H1 (cell line): ENCODE data around the gene CEACAM5. TPM values are rescaled to one million over a fixed set of nuclear protein-coding genes. Genes with fewer than 3 reads are reported as not detected.

Source experiments
- CTCF ChIA-PET: fragments of 300-600 bp; sonication (Branson Sonifier 250); formaldehyde crosslinking; loops from one replicate; lab custom pipeline; 2021; ENCODE audit not compliant: partially characterized antibody; lab: Charles Lee
- POLR2A ChIA-PET: fragments of 300-600 bp; sonication (Branson Sonifier 250); formaldehyde crosslinking; loops from one replicate; lab custom pipeline; 2021; ENCODE audit warnings: inconsistent platforms; ENCODE audit not compliant: partially characterized antibody; lab: Charles Lee
- DNase-seq, 2 experiments: peaks; one replicate each; pipeline versions ENCODE4 v3.0.0 to v3.0.0-alpha.2; 2010 to 2022; ENCODE audit warnings: low spot score in 2 of 2, low read depth in 1 of 2, mixed read lengths in 1 of 2
- FAIRE-seq: peaks from 2 replicates; lab custom pipeline; 2011; peaks lifted over from hg19 to GRCh38; lab: Jason Lieb, UNC
- H2AFZ ChIP-seq: 2 replicates; pipeline ENCODE4 v1.8.1; 2012; ENCODE audit warnings: low read length, inconsistent platforms
- H2AK5ac ChIP-seq: 2 replicates; pipeline ENCODE4 v1.6.1; 2013; ENCODE audit warnings: low read depth, low read length
- H2BK120ac ChIP-seq: replicated peaks from 2 replicates; pipeline ENCODE3; 2013; ENCODE audit warnings: low read depth, low read length, inconsistent platforms
- H2BK12ac ChIP-seq: 2 replicates; pipeline ENCODE4 v1.6.1; 2013; ENCODE audit warnings: low read depth, low read length
- H2BK15ac ChIP-seq: 2 replicates; pipeline ENCODE4 v1.6.1; 2013; ENCODE audit warnings: low read length
- H2BK20ac ChIP-seq: 2 replicates; pipeline ENCODE4 v1.6.1; 2013; ENCODE audit warnings: low read length
- H2BK5ac ChIP-seq: 2 replicates; pipeline ENCODE4 v1.6.1; 2013; ENCODE audit warnings: low read depth, low read length
- H3K14ac ChIP-seq: 2 replicates; pipeline ENCODE4 v1.6.1; 2013; ENCODE audit warnings: inconsistent platforms; ENCODE audit not compliant: insufficient read length
- H3K18ac ChIP-seq: 2 replicates; pipeline ENCODE4 v1.6.1; 2013; ENCODE audit warnings: low read length; ENCODE audit errors: extremely low read depth
- H3K23ac ChIP-seq: 2 replicates; pipeline ENCODE4 v1.6.1; 2013; ENCODE audit warnings: inconsistent platforms; ENCODE audit not compliant: insufficient read length
- H3K23me2 ChIP-seq: 2 replicates; pipeline ENCODE4 v1.6.1; 2013; ENCODE audit warnings: low read depth, low read length
- H3K27ac ChIP-seq: 2 replicates; pipeline ENCODE4 v1.6.1; 2011; ENCODE audit warnings: low read depth, low read length, inconsistent platforms
- H3K27me3 ChIP-seq, 4 experiments: replicated peaks in 1 of 4; 1 replicate in 1 of 4; 2 replicates in 3 of 4; pipeline versions ENCODE4 v1.6.1 to v1.8.1; 2011 to 2013; ENCODE audit warnings: low read length in 3 of 4, mild to moderate bottlenecking in 3 of 4, inconsistent platforms in 2 of 4, mixed read lengths in 2 of 4, moderate library complexity in 1 of 4; ENCODE audit not compliant: control insufficient read depth in 3 of 4, insufficient read depth in 3 of 4; ENCODE audit errors: extremely low read depth in 1 of 4
- H3K36me3 ChIP-seq, 4 experiments: 2 replicates each; pipeline versions ENCODE4 v1.6.1 to v1.8.1; 2011 to 2013; ENCODE audit warnings: mild to moderate bottlenecking in 4 of 4, low read length in 3 of 4, moderate library complexity in 2 of 4, control low read depth in 1 of 4, inconsistent platforms in 1 of 4; ENCODE audit not compliant: insufficient read depth in 4 of 4, control insufficient read depth in 2 of 4
- H3K4ac ChIP-seq: replicated peaks from 2 replicates; pipeline ENCODE3; 2013; ENCODE audit warnings: low read length, low read depth, mixed read lengths, inconsistent platforms; ENCODE audit not compliant: insufficient read length
- H3K4me1 ChIP-seq, 4 experiments: replicated peaks in 1 of 4; 1 replicate in 1 of 4; 2 replicates in 3 of 4; pipeline versions ENCODE4 v1.6.1 to v1.8.1; 2011 to 2013; ENCODE audit warnings: low read length in 3 of 4, inconsistent platforms in 2 of 4, mixed read lengths in 1 of 4; ENCODE audit not compliant: insufficient read depth in 4 of 4, control insufficient read depth in 3 of 4
- H3K4me2 ChIP-seq, 2 experiments: 2 replicates each; pipeline versions ENCODE4 v1.6.1 to v1.8.1; 2011 to 2013; ENCODE audit warnings: low read depth in 2 of 2, low read length in 2 of 2, control low read depth in 1 of 2, inconsistent platforms in 1 of 2, mild to moderate bottlenecking in 1 of 2; ENCODE audit not compliant: insufficient read depth in 1 of 2
- H3K4me3 ChIP-seq, 4 experiments: fragments of 200-600, 300-600 bp in 1 of 4; sonication (generic), shearing (Covaris generic), sonication (Bioruptor Twin) in 1 of 4; 2 replicates each; pipeline versions ENCODE4 v1.5.1 to v1.8.1; 2011 to 2016; ENCODE audit warnings: low read length in 4 of 4, low read depth in 3 of 4, control low read depth in 2 of 4, inconsistent platforms in 2 of 4, mild to moderate bottlenecking in 2 of 4, mixed read lengths in 1 of 4, moderate library complexity in 1 of 4; ENCODE audit not compliant: insufficient read depth in 2 of 4; ENCODE audit errors: extremely low read depth in 1 of 4
- H3K56ac ChIP-seq: replicated peaks from 2 replicates; pipeline ENCODE3; 2013; ENCODE audit warnings: low read depth, mild to moderate bottlenecking, mixed read lengths, low read length, inconsistent platforms; ENCODE audit not compliant: insufficient read length
- H3K79me1 ChIP-seq: 2 replicates; pipeline ENCODE4 v1.6.1; 2013; ENCODE audit warnings: low read depth, low read length, control low read depth
- H3K79me2 ChIP-seq, 2 experiments: 2 replicates each; pipeline versions ENCODE4 v1.6.1 to v1.8.1; 2012 to 2013; ENCODE audit warnings: low read length in 2 of 2, mild to moderate bottlenecking in 2 of 2, inconsistent platforms in 1 of 2; ENCODE audit not compliant: insufficient read depth in 2 of 2, control insufficient read depth in 1 of 2
- H3K9ac ChIP-seq, 4 experiments: replicated peaks in 1 of 4; 1 replicate in 1 of 4; 2 replicates in 3 of 4; pipeline versions ENCODE4 v1.6.1 to v1.8.1; 2011 to 2013; ENCODE audit warnings: low read depth in 3 of 4, low read length in 3 of 4, control low read depth in 2 of 4, mild to moderate bottlenecking in 2 of 4, moderate library complexity in 2 of 4, inconsistent platforms in 1 of 4; ENCODE audit errors: extremely low read depth in 1 of 4
- H3K9me3 ChIP-seq, 2 experiments: 2 replicates each; pipeline versions ENCODE4 v1.6.1 to v1.8.1; 2012 to 2013; ENCODE audit warnings: mild to moderate bottlenecking in 2 of 2, moderate library complexity in 2 of 2, control low read depth in 1 of 2, inconsistent platforms in 1 of 2, low read depth in 1 of 2, low read length in 1 of 2, mixed read lengths in 1 of 2; ENCODE audit not compliant: insufficient read depth in 2 of 2
- H4K20me1 ChIP-seq, 2 experiments: replicated peaks in 1 of 2; 2 replicates each; pipeline versions ENCODE3 to v1.8.1; 2011 to 2013; ENCODE audit warnings: inconsistent platforms in 2 of 2, low read length in 2 of 2, mild to moderate bottlenecking in 1 of 2; ENCODE audit not compliant: insufficient read depth in 2 of 2, control insufficient read depth in 1 of 2
- H4K5ac ChIP-seq: 2 replicates; pipeline ENCODE4 v1.6.1; 2013; ENCODE audit warnings: low read length, low read depth, mixed read lengths, inconsistent platforms; ENCODE audit not compliant: insufficient read length
- H4K8ac ChIP-seq: 2 replicates; pipeline ENCODE4 v1.8.0; 2013; ENCODE audit warnings: mild to moderate bottlenecking, moderate library complexity, low read length, inconsistent platforms; ENCODE audit not compliant: insufficient read depth; ENCODE audit errors: extremely low read depth
- H4K91ac ChIP-seq: replicated peaks from 2 replicates; pipeline ENCODE3; 2013; ENCODE audit warnings: low read length, mixed read lengths, inconsistent platforms; ENCODE audit not compliant: insufficient read length
- ASH2L ChIP-seq: fragments of 200-600, 300-600 bp; sonication (generic); IDR thresholded peaks from one replicate; pipeline ENCODE4 v1.7.1; 2017; ENCODE audit warnings: low read length
- CREB1 ChIP-seq: IDR thresholded peaks from 2 replicates; pipeline ENCODE4 v1.6.1; 2012; ENCODE audit warnings: inconsistent platforms
- JUN ChIP-seq: IDR thresholded peaks from 2 replicates; pipeline ENCODE4 v1.6.1; 2011; ENCODE audit warnings: low read depth, mild to moderate bottlenecking, improper control_type of control experiment, low read length
- NRF1 ChIP-seq: IDR thresholded peaks from 2 replicates; pipeline ENCODE4 v1.6.1; 2011; ENCODE audit warnings: mild to moderate bottlenecking, low read depth, low read length, improper control_type of control experiment
- TEAD4 ChIP-seq: IDR thresholded peaks from 2 replicates; pipeline ENCODE4 v1.6.1; 2012; ENCODE audit warnings: low read depth, low read length, inconsistent platforms, mixed read lengths
- WGBS, 2 experiments: shearing (Covaris generic) in 1 of 2; methylation state at CpG; one replicate each; pipeline versions ENCODE4 v1.1.6 to v1.1.7; 2013 to 2015; ENCODE audit warnings: low lambda C conversion rate in 2 of 2, mixed read lengths in 2 of 2, inconsistent platforms in 1 of 2, low coverage in 1 of 2, missing lambda C conversion rate in 1 of 2; ENCODE audit not compliant: insufficient replicate concordance in 2 of 2, insufficient coverage in 1 of 2, insufficient read length in 1 of 2; ENCODE audit errors: extremely low coverage in 1 of 2, missing lambda C conversion rate in 1 of 2; 5-methylcytosine and 5-hydroxymethylcytosine counted together
- polyA plus RNA-seq, 7 experiments: library from polyadenylated mRNA; depleted of rRNA in 3 of 7; stranded (reverse) in 5 of 7; unstranded in 2 of 7; fragments of >200 nt in 5 of 7; fragments of 200-250 nt in 2 of 7; gene quantifications; 1 replicate in 5 of 7; 2 replicates in 1 of 7; 4 replicates in 1 of 7; pipeline versions ENCODE4 v1.2.1 to v1.2.3, GENCODE V29; 2011 to 2013; ENCODE audit warnings: missing spikeins in 2 of 7, mixed read lengths in 2 of 7
- total RNA-seq: library from RNA; stranded (reverse); fragmentation: NEBNext Ultra II Directional; extraction: Animal tissue kit (Norgen Biotek cat#: 25700); gene quantifications from 2 replicates; pipeline ENCODE4 v1.2.1, GENCODE V29; 2021
- TF ChIP-seq, protein P1 (sequence below): IDR thresholded peaks from 2 replicates; pipeline ENCODE4 v1.6.1; 2012; ENCODE audit warnings: inconsistent platforms

The CEACAM5 gene
- total and polyA plus RNA-seq, 2 of the 8 experiments (the other 6 are each of a cell fraction or from before 2014, with no cell fraction given) = not detected

- Histone ChIP-seq H3K56ac (no peak overlapping the region), H3K14ac (no peak overlapping the region), H2AFZ (no peak overlapping the region), H3K4me3 (no peak overlapping the region), H4K20me1 (no peaks in the 10 kb centered on the region), H2BK120ac (no peak overlapping the region), H3K4ac (no peak overlapping the region), H3K23ac (no peak overlapping the region), H2BK12ac (no peak overlapping the region), H3K4me2 (no peak overlapping the region), H3K9me3 (peaks cover 43 to 69% of the 10 kb centered on the region in 2 experiments), H4K91ac (no peak overlapping the region), H3K23me2 (no peaks in the 10 kb centered on the region), H3K4me1 (no peaks in the 10 kb centered on the region), H3K27ac (no peak overlapping the region), H3K27me3 (no peaks in the 10 kb centered on the region), H3K9ac (no peak overlapping the region), H4K8ac (no peak overlapping the region), H3K79me2 (no peaks in the 10 kb centered on the region), H3K18ac (no peak overlapping the region), H3K79me1 (no peaks in the 10 kb centered on the region), H3K36me3 (no peaks in the 10 kb centered on the region; a peak in 1 of 8 replicates), H4K5ac (no peak overlapping the region), H2BK15ac (no peak overlapping the region), H2BK20ac (no peak overlapping the region), H2AK5ac (no peak overlapping the region), H2BK5ac (no peak overlapping the region)
- FAIRE-seq (no peak), DNase-seq (no peak)
- CTCF ChIA-PET = interaction anchor here (0.7 kb wide), 1 partner anchor 43 kb away, joined by 3 read pairs; no protein-coding TSS in a partner anchor
- POLR2A ChIA-PET = no interaction called here
- 65% methylated on average over 4 of the region's 4 CpGs; no CpG with 5 or more reads in 1 of the 2 experiments for WGBS, 2 experiments
- no peak for TF ChIP-seq TEAD4
- no peak for TF ChIP-seq NRF1
- TF ChIP-seq ASH2L = no peak
- TF ChIP-seq JUN = no peak
- no peak for TF ChIP-seq CREB1
- TF ChIP-seq, protein P1, sequence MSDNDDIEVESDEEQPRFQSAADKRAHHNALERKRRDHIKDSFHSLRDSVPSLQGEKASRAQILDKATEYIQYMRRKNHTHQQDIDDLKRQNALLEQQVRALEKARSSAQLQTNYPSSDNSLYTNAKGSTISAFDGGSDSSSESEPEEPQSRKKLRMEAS = no peak
These were observed 25.7 kb downstream of the CEACAM5 start for GRCh38 chr19:41734156-41734555.
